HG03520 (cell line): Measurements from ENCODE around the gene NRBF2.
"Not testable (repeated sequence)": the region's sequence is repeated elsewhere in the genome, so short reads cannot be mapped to it uniquely, and the experiment has no call there.

Experiments used
- ATAC-seq: cut with Tn5 transposase; IDR thresholded peaks from one replicate; pipeline ENCODE4 v1.9.1; 2021; ENCODE audit warnings: mild to moderate bottlenecking, moderate library complexity; ENCODE audit not compliant: unreplicated experiment

NRBF2 gene

DNA sequence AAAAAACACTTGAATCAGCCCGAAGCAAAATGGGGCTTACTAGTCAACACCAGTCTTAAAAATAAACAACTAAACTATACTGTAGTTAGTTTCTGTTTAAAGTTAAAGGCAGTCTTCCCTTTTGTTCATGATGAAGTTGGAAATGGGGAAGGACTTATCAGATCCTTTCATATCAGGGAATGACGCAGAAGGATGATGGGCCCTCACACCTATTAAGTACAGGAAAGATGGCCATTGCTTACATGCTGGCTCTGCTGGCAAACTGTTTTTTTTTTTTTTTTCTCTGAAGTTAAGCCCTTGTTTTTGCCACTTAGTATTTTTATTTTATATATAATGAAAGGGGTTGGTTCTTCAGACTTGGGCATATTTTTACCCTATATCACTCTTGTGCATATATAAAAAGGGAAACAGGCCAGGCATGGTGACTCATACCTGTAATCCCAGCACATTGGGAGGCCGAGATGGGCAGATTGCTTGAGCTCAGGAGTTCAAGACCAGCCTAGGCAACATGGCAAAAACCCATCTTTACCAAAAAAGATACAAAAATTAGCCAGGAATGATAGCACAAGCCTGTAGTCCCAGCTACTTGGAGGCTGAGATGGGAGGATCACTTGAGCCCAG is 16.6 kb upstream of the NRBF2 start:
- no peak for ATAC-seq

DNA sequence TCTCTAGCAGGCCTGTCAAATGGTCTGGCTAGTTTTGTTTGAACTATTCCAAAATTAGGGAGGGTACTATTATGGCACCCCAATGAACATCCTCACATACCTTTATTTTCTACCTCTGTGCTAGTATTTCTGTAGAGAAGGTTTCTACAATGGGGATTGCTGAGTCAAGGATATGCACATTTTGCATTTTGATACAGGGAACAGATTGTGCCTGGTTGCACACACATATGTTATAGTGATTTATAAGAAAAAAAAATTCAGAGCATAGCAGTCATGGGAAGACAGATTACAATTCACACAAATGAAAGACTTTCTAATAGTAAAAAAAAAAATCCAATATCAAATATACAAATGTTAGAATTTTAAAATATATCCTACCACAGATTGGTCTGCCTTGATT is 14.1 kb upstream of the NRBF2 start:
- no peak for ATAC-seq

DNA sequence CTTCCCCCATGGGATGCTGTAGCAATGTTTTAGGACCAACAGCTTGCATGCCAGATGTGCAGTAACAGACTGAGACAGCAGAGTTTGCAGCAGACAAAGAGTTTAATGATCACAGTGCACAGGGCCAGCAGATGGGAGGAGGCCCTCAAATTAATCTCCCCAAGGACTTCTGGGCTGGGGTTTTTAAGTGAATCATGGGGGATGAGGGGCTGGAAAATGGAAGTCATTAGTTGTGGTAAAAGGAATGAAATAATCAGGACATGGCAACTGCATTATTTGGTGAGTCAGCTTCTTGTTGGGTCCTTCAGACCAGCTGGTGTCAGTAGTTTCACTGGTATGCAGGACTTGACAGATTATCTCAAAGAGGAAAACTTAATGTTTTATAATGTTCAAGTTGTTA is 12.6 kb upstream of the NRBF2 start:
- ATAC-seq, result no peak

DNA sequence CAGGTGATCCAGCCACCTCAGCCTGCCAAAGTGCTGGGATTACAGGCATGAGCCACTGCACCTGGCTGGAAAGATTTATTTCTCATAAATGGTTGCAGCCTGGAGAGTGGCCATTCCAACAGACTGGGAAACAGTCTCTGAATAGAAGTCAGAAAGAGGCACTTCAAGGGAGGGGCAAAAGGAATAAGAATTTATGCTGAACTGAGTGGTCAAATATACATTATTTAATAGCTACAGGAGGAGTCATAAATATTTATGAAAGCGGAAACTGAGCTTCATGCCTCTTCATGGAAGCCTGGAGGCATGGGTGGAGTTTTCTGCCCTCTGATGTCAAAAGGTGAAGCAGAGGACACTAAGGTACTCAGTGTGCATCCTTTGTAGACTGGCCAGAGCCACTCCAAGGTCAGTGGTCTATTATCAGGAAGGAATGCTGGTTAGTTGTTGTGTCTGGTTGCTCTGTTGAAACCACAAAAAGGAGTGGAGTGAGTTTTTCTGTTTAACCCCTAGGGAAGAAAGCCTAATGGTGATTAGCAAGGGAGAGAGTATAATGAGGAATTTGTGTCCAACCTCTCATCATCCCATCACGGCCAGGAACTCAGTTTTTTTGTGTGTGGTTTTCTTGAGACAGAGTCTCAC is 9.3 kb upstream of the NRBF2 start:
- ATAC-seq, result no peak

DNA sequence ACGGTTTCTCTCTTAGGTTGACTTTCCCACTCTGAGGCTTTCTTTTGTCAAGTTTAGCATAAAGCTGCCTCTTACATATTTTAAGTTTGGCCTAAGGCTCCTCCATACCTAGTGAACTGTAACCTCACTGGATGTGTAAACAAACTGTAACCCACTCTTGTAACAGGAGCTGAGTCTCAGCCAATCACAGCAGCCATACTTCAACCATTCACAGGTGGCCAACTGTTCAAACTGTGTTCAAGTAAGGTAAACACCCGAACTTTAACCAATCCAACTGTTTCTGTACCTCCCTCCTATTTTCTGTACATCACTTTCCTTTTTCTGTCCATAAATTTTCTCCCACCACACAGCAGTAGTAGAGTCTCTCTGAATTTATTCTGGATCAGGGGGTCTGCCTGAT is 7.7 kb upstream of the NRBF2 start:
- no peak for ATAC-seq

DNA sequence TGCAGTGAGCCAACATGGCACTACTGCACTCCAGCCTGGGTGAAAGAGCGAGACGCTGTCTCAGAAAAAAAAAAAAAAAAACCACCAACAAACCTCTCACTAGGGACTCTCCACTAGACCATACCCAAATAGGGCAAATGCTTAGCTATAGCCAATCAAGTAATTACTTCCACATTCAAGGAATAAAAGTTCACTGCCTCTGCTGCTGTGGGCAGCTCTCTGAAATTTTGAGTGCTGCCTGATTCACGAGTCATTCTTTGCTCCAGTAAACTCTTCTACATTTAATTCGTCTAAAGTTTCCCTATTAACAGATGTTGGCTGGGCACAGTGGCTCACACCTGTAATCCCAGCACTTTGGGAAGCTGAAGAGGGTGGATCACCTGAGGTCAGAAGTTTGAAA is 4.7 kb upstream of the NRBF2 start:
- ATAC-seq, result no peak

DNA sequence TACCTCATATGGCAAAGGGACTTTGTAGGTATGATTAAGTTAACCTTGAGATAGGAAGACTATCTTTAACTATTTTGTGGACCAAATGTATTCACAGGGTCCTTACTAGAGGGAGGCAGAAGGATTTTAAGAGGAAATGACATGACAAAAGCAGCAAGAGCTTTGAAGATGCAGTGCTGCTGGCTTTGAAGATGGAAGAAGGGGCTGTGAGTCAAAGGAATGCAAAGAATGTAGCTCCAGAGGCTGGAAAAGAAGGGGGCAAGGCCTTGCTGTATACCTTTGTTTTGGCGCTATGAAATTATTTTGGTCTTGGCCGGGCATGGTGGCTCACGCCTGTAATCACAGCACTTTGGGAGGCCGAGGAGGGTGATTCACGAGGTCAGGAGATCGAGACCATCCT is 3.2 kb upstream of the NRBF2 start:
- ATAC-seq, result no peak

DNA sequence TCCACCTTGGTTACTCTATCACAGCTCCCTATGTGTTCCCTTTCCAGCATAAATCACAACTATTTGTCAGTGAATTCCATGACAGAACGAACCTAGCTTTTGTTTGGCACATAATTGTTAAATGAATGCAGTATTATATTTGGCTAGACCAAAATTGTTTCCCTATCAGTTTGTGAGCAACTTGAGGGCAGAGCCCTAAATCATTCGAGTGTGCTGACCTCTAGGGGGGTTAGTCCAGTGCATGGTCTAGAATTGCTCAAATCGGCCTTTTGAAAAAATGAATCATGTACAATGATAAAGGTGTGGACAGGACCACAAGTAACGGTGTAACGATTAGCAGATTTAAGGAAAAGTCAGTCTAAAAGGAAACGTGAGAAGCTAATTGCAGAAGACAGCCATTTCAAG is 475 bp upstream of the NRBF2 start:
- no peak for ATAC-seq

DNA sequence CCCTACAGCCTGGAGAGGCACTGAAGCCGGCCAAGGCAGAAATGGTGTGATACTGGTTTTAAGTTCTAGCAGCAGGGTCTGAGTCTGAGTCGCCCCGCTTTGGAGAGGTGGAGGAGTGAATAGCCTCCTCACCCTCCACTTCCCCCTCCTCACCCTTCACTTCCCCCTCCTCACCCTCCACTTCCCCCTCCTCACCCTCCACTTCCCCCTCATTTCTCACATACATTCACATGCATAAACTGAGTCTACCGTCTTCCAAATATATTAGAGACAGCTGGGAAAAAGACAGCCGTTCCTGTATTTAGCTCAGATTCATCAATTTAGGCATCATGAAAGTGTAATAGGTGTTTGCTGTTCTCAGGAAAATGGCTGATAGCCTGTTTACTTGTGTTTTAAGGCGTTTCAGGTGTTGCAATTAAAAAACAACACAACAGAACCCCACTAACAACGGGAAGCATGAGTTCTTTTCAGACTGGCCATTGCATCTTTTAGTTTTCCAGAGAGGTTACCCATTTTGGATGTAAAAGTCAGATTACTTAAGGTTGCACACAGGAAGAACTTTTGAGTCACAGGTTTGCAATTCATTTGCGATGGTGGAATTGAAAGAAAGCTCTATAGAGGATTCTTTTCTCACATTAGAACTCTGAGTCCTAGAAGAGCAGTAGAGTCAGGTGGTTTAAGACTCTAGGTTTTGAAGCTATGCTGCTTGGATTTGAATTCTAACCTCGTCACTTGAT is 861 bp downstream of the NRBF2 start:
- ATAC-seq, result no peak

DNA sequence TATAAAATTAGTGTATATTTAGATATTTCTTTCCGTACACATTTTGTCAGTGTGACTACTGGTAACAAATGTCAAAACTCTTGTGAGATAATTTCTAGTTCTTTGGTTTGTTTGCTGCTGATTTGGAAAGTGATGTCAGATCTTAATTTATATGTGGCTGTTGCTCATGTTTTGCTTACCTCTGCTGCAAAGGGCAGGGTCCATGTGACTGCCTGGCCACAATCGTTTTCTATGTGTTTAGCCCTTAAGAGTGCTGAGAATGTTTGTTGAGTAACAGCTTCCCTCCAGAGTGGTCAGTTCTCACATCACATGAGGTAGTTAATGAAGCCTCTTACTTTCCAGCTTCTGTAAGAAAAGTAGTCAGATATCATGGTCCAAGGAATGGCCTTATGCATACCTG is 4.2 kb downstream of the NRBF2 start:
- ATAC-seq, result no peak

DNA sequence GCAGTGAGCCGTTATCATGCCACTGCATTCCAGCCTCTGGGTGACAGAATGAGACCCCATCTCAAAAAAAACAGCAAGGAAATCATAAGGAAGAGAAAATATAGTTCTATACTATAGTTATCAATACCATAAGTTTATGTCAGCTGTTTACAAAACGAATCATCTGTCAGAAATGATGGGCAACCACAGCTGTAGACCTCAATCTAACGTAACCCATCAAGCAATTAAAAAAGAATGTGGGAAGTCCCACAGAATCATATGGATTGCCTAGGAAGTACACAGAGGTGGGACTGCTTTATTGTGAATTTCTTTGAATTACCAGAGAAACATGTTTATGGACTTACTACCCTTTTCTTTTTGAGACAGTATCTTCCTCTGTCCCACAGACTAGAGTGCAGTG is 6.9 kb downstream of the NRBF2 start:
- ATAC-seq, result no peak

DNA sequence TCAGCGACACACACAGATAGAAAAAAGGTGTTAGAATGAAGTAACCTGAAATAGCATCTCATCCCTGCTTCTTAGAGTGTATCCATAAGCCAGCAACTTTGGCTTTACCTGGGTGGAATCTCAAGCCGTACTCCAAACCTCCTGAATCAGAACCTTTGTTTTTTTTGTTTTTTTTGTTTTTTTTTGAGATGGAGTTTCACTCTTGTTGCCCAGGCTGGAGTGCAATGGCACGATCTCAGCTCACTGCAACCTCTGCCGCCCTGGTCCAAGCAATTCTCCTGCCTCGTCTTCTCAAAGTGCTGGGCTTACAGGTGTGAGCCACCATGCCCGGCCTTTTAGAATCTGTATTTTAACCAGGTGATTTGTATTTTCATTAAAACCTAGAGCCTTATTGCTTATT is 9.0 kb downstream of the NRBF2 start:
- no peak for ATAC-seq

DNA sequence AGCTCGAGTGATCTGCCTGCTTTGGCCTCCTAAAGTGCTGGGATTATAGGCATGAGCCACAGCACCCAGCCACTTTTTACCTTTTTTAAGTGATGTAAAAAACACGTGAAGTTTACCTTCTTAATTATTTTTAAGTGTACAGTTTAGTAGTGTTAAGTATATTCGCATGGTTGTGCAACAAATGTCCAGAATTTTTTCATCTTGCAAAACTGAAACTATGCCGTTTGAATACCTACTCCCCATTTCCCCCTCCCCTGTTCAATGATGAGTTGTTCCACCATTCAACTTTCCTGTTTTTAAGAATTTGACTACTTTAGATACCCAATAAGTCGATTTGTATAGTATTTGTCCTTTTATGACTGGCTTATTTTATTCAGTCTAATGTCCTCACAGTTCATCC is 10.9 kb downstream of the NRBF2 start:
- ATAC-seq, result no peak

DNA sequence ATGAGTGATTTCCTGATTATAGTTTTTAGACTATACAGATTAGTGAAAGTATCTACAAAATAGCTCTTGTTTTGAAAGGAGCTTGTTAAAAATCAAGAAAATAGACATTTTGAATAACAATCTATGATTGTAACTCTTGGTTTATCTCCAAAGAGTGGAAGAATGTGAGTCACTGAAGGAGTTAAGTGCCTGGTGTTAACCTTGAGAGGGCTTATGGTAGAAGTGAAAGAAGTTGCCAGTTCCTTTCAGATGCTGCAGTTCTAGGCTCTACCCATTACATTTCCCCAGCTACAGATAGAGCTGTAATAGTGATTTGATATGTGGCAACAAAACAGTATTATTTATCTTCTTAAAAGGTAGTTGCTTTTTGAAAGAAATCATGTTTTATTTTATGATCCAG is 12.7 kb downstream of the NRBF2 start:
- ATAC-seq, result no peak

DNA sequence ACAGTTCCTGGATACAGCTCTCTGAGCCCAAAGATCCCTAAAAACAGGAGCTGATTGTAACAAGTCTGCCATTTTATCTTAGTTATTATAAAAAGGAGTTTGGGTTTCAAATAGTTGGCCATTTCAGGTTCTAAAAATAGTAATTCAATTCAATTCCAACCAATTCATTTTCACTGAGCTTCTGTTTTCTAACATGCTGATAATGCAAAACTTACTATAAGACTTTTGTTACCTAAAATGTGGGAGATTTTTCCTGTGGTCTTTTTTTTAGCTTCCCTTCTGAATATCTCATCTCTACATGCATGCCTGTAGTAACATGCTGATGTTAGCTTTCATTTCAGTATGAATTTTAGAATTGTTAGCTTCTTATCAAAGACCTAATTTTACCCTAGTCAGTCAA is 13.4 kb downstream of the NRBF2 start:
- ATAC-seq, result no peak

DNA sequence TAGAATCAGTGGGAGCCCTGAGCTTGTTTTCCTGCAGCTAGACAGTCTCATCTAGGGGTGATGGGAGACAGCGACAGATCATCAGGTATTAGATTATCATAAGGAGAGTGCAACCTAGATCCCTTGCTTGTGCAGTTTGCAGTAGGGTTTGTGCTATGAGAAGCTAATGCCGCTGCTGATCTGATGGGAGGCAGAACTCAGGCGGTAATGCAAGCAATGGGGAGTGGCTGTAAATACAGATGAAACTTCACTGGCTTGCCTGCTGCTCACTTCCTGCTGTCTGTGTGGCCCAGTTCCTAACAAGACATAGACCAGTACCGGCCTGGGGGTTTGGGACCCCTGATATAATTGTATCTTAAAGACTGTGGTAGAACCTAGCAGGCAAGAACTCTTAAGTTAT is 17.6 kb downstream of the NRBF2 start:
- no peak for ATAC-seq

DNA sequence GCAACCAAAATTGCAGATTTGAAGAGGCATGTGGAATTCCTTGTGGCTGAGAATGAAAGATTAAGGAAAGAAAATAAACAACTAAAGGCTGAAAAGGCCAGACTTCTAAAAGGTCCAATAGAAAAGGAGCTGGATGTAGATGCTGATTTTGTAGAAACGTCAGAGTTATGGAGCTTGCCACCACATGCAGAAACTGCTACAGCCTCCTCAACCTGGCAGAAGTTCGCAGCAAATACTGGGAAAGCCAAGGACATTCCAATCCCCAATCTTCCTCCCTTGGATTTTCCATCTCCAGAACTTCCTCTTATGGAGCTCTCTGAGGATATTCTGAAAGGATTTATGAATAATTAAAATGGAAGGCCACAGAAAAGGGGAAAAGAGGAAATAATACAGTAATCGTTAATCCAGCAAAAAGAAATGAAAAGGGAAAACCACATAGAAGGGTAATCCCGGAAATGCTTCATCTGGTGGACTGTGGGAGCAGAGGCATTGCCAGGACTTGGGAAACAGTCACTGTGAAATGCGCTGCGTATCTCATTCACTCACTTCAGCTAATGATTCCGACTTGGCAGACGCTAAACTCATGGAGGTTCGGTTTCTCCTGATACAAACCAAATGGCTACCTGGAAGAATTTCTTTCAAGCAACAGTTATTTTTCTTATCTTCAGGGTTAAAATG is 20.9 kb downstream of the NRBF2 start:
- not testable (repeated sequence) for ATAC-seq

DNA sequence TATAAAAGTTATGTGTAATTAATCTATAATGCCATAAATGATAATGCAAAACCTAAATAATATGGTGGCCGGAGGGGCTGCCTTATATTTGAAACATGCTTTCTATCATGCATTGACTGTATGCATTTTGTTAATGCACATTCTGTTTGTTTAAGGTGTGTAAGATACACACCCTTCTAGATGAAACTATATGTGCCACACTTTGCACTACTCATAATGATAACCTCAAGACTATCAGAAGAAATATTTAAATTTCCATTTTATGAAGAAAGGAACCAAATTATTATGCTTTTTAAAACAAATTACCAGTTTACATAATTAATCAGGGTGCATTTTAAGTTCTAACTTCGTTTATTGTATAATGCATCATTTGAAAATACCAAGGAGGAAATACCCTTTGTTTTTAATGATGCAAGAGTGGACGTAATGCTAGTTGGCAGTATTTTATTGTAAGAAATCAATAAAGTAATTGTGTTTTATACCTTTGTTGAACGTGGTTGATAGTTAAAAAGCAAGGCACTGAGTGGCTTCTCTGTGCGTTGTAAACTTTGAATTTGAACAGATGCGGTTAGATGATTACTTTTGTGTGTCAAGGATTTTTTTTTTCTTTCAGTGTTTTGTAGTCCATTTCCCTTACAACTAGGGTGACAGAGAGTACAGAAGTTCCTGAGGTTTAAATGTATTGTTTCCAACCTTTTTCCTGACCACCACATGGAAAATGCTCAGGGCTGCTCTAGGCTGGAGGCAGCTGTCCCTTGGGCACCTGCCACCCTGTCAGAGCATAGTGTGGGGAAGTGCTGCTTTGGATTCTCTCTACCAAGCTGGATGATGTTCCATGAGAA is 21.6 kb downstream of the NRBF2 start:
- no peak for ATAC-seq

DNA sequence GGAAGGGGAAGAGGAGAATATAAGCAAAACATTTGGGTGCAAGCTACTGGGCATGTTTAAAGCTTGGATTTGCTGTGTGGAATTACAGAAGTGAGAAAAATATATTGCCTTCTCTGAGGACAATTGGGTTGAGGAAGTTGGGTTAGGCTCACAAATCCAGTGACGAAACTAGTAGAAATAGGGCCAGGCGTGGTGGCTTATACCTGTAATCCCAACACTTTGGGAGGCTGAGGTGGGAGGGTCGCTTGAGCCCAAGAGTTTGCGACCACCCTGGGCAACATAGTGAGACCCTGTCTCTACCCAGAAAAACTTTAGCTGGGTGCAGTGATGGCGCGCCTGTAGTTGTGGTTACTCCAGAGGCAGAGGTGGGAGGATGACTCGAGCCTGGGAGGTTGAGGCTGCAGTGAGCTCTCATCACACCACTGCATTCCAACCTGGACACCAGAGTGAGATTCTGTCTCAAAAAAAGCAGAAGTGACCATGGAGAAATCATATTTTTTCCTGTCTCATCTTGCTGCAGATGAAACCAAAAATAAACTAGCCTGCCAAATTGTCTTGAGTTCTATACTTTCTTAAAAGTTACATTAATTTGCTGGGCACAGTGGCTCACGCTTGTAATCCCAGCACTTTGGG is 22.4 kb downstream of the NRBF2 start:
- ATAC-seq, result no peak

DNA sequence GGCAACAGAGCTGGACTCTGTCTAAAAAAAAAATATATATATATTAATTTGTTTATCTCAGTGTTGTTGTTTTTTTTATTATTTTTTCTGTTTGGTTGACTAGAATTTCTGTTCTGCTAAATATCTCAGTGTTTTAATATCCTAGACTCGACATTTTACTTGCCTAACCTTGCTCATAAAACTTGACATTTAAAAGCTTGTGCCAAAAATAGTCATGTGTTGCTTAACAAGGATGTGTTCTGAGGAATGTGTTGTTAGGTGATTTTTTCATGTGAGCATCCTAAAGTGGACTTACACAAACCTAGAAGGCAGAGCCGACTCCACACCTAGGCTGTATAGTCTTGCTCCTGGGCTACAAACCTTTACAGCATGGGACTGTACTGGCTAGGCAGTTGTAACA is 23.1 kb downstream of the NRBF2 start:
- ATAC-seq, result no peak
